ENCODE measurements around the gene ADPRHL1. TPM values are rescaled to one million over a fixed set of nuclear protein-coding genes. Genes with fewer than 3 reads are reported as not detected.
A peak's percentile ranks its signal among the peaks of the same experiment; 100 is the strongest.

Gene ADPRHL1
- total RNA-seq, 4 donors from 2014 or later = 6.9 to 15.5 (median 12.6) TPM

GRCh38 chr13:113498905-113499304 lies 45.6 kb upstream of the ADPRHL1 start:
- Histone ChIP-seq H3K27ac (no peak overlapping the region), H3K27me3 (no peaks in the 10 kb centered on the region), H3K9me3 (no peaks in the 10 kb centered on the region), H3K4me3 (no peak overlapping the region), H3K36me3 (peaks cover 3 to 87% (median 7%) of the 10 kb centered on the region in 3 donors), H3K4me1 (peaks cover 0 to 27% (median 8%) of the 10 kb centered on the region in 4 donors)
- WGBS, 2 donors = 94 to 95% methylated on average over 6 of the region's 6 CpGs
- TF ChIP-seq POLR2A (IDR thresholded peaks at IDR 0.05) (no peak), EP300 (IDR thresholded peaks at IDR 0.05) (no peak)
- TF ChIP-seq, protein P1, sequence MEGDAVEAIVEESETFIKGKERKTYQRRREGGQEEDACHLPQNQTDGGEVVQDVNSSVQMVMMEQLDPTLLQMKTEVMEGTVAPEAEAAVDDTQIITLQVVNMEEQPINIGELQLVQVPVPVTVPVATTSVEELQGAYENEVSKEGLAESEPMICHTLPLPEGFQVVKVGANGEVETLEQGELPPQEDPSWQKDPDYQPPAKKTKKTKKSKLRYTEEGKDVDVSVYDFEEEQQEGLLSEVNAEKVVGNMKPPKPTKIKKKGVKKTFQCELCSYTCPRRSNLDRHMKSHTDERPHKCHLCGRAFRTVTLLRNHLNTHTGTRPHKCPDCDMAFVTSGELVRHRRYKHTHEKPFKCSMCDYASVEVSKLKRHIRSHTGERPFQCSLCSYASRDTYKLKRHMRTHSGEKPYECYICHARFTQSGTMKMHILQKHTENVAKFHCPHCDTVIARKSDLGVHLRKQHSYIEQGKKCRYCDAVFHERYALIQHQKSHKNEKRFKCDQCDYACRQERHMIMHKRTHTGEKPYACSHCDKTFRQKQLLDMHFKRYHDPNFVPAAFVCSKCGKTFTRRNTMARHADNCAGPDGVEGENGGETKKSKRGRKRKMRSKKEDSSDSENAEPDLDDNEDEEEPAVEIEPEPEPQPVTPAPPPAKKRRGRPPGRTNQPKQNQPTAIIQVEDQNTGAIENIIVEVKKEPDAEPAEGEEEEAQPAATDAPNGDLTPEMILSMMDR (IDR thresholded peaks at IDR 0.05) = no peak
- no peak for DNase-seq (ENCODE audit: low spot score in 2 of 2)

GRCh38 chr13:113497217-113497616 lies 43.9 kb upstream of the ADPRHL1 start:
- WGBS, 2 donors = 71 to 92% methylated on average over 1 of the region's 1 CpG
- Histone ChIP-seq H3K4me3 (no peak overlapping the region), H3K9me3 (no peaks in the 10 kb centered on the region), H3K27me3 (no peaks in the 10 kb centered on the region), H3K36me3 (peaks cover 0 to 70% (median 3%) of the 10 kb centered on the region in 3 donors), H3K27ac (no peak overlapping the region), H3K4me1 (peaks cover 0 to 43% (median 24%) of the 10 kb centered on the region in 4 donors)
- TF ChIP-seq, protein P1 (IDR thresholded peaks at IDR 0.05) = no peak
- TF ChIP-seq POLR2A (IDR thresholded peaks at IDR 0.05) = no peak
- TF ChIP-seq EP300 (IDR thresholded peaks at IDR 0.05) = no peak
- DNase-seq (ENCODE audit: low spot score in 2 of 2) = no peak

GRCh38 chr13:113495494-113496210 lies 42.4 kb upstream of the ADPRHL1 start:
- Histone ChIP-seq H3K36me3 (peaks cover 0 to 55% (median 0%) of the 10 kb centered on the region in 3 donors), H3K4me1 (peaks cover 0 to 51% (median 32%) of the 10 kb centered on the region in 4 donors), H3K9me3 (no peaks in the 10 kb centered on the region)

DNA sequence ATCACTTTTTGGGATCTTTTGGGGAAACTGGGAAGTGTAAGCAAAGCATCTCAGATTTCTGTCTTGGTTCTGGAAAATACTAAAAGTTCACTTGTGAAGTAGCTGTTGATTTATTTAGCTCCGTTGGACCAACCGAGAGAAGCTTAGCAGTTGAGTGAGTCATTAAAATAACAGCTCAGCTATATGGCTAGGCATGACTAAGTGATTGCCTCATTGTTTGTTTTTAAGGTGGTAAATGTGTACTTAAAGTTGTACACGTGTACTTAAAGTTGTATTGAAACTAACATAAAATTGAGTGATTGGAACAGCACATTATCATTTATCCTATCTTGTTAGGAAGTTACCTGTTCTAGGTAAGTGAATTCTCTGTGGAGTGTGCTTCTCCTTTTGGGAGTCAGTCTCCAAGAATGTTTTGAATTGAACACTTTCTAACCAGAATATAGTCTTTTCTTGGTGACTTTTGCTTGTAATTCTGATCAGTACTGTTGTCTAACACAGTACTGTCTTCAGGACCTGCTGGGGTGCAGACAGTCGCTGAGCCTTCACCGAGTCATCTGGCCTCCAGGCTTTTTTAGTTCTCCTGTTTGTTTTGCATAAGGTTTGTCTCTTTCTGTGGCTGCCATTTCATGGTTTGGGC lies 40.1 kb upstream of the ADPRHL1 start:
- H3K27ac ChIP-seq = peak overlapping the region in 1 of 4 donors; percentile 68
- 31 to 33% methylated on average over 5 of the region's 5 CpGs for WGBS, 2 donors
- H3K36me3 ChIP-seq = peaks cover 0 to 33% (median 0%) of the 10 kb centered on the region in 3 donors
- H3K27me3 ChIP-seq = no peaks in the 10 kb centered on the region
- no peaks in the 10 kb centered on the region for H3K9me3 ChIP-seq
- H3K4me1 ChIP-seq = peaks cover 0 to 68% (median 44%) of the 10 kb centered on the region in 4 donors
- no peak for DNase-seq (ENCODE audit: low spot score in 2 of 2)
- H3K4me3 ChIP-seq = no peak overlapping the region
- TF ChIP-seq POLR2A (IDR thresholded peaks at IDR 0.05) (peak in 1 of 2 donors; percentile 6), EP300 (IDR thresholded peaks at IDR 0.05) (no peak)

More at GRCh38 chr13:113495494-113496210, 42.4 kb upstream of the ADPRHL1 start:
- DNase-seq (ENCODE audit: low spot score in 2 of 2) = no peak
- Histone ChIP-seq H3K4me3 (no peak overlapping the region), H3K27me3 (no peaks in the 10 kb centered on the region), H3K27ac (no peak overlapping the region)
- WGBS, 2 donors = 48 to 51% methylated on average over 26 of the region's 26 CpGs
- TF ChIP-seq EP300 (IDR thresholded peaks at IDR 0.05) = no peak
- no peak for TF ChIP-seq POLR2A (IDR thresholded peaks at IDR 0.05)
- TF ChIP-seq, protein P1 (IDR thresholded peaks at IDR 0.05) = no peak

- TF ChIP-seq EP300 (IDR thresholded peaks at IDR 0.05) (no peak), POLR2A (IDR thresholded peaks at IDR 0.05) (no peak)
- TF ChIP-seq, protein P1 (IDR thresholded peaks at IDR 0.05) = no peak
- Histone ChIP-seq H3K4me1 (peaks cover 0 to 73% (median 44%) of the 10 kb centered on the region in 4 donors), H3K27ac (peak overlapping the region in 2 of 4 donors; percentile 92 to 93), H3K27me3 (no peaks in the 10 kb centered on the region), H3K36me3 (peaks cover 0 to 18% (median 0%) of the 10 kb centered on the region in 3 donors), H3K4me3 (peak overlapping the region; percentile 83 to 97 (median 93)), H3K9me3 (no peaks in the 10 kb centered on the region)
- no peak for DNase-seq (ENCODE audit: low spot score in 2 of 2)
- 61 to 67% methylated on average over 9 of the region's 9 CpGs for WGBS, 2 donors
Observed at GRCh38 chr13:113491982-113492381, 38.7 kb upstream of the ADPRHL1 start.

All from tibial nerve (tissue), 4 donors.